Stimulated activated CD4-positive, alpha-beta T cell treated with anti-CD3 and anti-CD28 coated beads, Interleukin-12 subunit alpha, Interleukin-12 subunit beta, amount 100 ng/mL, for 24 hours (primary cell): Measurements from ENCODE around the gene MARCHF2.

Experiments
- DNase-seq, 2 experiments: peaks; one replicate each; pipeline ENCODE4 v3.0.0-alpha.2; 2020; ENCODE audit warnings: low read depth in 2 of 2

Gene MARCHF2

DNA sequence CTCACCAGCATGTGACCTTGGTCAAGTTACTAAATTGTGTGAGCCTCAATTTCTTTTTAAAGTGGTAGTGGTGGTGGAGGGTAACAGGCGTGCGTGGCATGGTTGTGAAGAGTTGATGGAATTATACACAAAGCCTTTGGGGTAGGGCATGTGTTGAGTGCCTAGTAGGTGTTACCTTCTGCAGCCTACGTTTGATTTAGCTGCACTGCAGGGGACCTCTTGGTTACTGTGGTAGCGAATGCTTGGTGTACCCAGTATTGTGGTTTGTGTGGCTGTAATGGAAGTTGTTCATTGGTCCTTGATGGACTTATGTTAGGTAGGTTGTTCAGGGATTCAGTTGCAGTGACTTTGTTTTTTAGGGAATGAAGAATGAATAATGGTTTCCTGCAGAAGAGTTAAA is 64.8 kb downstream of the MARCHF2 start:
- no peak for DNase-seq

DNA sequence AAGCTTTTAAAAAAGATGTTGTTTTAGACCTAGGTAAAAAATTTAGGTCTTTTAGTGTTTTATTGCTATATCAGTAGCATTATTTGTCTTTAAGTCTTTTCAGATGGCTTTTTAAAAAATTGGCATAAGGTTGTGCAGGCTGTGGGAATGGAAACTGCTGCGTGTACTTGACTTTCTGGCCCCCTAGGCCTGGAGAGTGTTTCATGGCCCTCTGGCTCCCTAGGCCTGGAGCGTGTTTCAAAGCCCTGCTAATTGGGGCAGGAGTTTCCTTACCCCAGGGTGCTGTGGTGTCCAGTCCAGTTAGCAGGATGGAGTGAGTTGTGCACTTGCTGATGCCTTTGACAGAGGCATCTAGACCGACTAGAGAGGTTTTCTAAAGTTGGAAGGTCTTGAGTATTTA is 65.5 kb downstream of the MARCHF2 start:
- DNase-seq = no peak

GRCh38 chr19:8481201-8481600 is 68.1 kb downstream of the MARCHF2 start:
- DNase-seq = no peak

DNA sequence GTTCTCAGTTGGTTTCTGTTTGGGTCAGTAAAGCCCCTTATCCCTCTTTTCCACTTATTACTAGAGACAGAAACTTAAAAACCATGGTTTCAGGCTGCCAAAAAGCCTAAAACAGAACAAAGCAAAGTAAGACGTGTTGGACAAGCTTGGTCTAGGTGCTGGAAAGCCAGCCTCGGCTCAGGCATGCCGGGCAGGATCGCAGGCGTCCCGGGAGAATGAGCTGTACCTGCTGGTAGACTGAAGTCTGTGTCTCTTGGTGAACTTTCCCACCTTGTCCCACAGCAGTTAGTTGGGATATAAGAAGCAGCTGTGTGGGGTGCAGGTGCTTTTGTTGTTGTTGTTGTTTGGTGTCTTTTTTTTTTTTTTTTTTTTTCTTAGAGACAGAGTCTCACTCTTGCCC is 68.5 kb downstream of the MARCHF2 start:
- DNase-seq = no peak

DNA sequence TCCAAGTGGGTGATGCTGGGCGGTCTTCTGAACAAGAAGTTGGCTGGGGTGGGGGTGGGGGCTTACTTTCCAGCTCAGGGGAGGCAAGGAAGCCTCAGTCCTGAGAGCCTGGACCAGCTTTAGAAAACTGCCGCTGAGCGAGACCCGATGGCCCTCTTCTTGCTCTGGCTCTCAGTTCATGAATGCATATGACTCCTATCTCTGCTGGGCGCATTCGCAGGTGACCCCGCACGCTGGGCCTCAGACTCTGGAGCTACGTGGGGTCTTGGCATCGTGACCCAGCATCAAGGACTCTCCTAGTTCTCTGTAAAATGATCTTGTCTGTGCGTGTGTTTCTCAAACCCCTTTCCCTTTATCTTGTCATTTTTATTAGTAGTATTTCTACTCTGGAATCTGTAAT is 69.6 kb downstream of the MARCHF2 start:
- DNase-seq = no peak

- DNase-seq = no peak
Observed at GRCh38 chr19:8483165-8483564, 70.1 kb downstream of the MARCHF2 start.

- no peak for DNase-seq
Observed at GRCh38 chr19:8484331-8484894, 71.3 kb downstream of the MARCHF2 start.

GRCh38 chr19:8485561-8486371 is 72.7 kb downstream of the MARCHF2 start:
- no peak for DNase-seq

DNA sequence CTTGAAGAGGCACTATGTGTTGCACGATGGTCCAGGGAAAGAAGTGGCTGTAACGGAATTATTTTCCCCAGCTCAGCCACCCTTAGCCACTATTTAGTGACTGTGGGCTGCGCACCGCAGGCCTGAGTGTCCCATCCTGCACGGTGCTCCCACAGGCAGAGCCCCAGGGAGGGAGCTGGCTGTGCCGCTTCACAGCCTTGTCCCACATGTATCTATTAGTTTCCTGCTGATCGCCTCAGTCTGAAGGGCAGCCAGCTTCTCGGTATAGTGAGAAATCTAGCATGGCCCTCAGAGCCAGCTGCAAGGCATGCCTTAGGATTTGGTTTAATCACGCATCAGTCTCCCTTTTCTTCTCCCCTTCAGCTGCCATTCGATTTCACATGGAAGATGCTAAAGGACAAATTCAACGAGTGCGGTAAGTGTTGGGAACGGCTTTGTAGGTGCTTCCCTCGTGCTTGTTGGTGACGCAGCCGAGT is 73.6 kb downstream of the MARCHF2 start:
- no peak for DNase-seq

DNA sequence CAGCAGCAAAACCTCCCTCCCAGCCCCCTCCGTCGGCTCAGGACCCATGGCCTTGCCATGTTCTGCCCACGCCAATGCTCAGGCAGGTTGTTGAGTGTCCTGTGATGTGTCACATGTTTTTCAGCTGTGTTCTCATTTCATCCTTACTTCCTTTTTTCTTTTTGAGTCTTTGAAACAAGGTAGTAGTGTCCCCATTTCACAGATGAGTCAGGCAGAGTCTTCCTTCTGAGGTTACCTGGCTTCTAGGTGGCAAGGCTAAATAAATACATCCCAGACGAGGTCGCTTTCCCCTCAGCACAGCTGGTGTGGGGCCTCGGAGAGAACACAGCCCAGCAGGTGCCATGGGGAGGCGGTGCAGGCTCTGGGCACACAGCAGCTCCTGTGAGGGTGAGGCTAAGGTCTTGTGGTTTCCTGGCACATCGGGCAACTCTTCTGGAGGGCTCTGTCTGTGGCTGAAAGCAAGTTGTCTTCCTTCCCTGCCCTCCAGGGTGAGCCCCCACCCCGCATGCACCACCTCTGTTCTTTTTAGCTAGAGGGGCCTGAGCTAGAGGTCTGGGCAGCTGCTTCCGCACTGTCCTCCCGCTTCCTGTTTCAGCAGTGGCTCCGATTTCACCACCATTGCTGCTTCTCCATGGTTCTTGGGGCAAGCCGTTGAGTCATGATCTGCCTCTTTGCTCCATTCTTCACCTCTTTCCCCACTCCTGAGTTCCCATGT is 74.2 kb downstream of the MARCHF2 start:
- DNase-seq = no peak

DNA sequence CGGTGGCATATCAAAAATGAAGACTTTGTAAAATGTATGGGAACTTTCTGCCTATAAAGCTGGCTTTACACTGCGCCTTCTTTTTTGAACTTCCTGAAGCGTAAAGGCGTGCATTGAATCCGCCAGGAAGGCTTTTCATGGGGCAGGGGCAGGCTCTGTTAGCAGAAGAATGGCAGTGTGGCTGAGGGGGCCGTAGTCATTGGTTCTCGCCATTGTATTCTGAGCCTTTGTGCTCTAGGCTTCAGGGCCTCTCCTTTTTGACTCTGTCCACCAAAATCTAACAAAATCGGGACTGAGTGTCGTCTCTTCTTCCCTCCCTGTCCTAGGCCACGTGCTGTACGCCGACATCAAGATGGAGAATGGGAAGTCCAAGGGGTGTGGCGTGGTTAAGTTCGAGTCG is 75.3 kb downstream of the MARCHF2 start:
- no peak for DNase-seq
